GM18505 (cell line): ENCODE data around the gene GPC6.

Experiments
- ATAC-seq: cut with Tn5 transposase; IDR thresholded peaks from one replicate; pipeline ENCODE4 v1.9.1; 2021; ENCODE audit not compliant: unreplicated experiment
- POLR2A ChIP-seq: IDR thresholded peaks from 4 replicates; pipeline ENCODE4 v1.6.1; 2011; ENCODE audit warnings: borderline replicate concordance; ENCODE audit not compliant: insufficient read depth, insufficient read length; ENCODE audit errors: extremely low read depth

GPC6 gene

DNA sequence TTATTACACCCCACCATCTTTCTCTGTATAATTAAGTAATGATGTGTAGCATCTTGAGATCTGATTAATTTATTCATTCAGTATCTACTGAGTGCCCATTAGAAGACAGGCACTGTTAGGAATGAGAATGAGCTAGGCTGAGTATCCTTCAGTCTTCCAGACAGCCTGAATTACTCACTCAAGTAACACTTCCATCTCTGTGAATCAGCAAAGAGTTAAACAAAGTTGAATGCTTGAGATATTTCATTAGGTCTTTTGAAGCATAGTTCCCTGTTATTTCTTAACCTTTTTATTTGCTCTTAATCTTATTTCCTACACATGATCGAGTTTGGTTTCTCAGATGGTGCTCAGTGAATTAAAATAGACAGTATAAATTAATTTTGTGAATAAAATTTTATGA lies 839.1 kb downstream of the GPC6 start:
- no peak for TF ChIP-seq POLR2A

DNA sequence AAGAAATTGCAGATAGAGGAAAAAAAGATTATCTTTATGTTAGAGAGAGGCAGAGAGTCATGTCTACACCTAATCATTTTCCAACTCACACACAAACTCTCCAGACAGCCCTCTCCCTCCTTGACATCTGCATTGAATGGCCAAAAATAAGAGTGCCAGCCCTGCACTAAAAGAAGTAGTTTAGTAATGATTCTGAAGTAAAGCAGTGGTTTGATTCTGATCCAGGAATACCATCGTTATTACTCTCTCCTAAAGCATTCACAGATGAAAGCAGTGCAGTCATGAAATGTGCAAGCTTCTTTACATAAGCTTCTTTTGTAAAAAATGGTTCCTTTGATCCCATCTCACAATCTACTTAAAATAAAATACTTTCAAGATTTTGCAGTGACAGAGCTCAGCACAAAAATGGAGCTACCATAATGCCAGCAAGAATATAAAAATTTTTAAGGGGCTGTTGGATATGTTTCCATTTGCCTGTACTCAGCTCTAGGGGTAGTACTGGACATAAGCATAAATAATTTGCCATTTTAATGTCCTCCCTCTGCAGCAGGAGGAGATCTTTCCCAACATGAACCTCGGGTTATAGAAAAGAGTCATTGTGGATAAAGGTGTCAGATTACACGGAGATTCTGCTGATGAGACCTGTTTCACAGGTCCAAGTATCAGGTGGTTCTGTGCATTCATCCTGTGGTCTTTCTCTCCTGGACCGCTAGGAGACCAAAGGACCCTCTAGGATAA lies 846.6 kb downstream of the GPC6 start:
- no peak for ATAC-seq
- TF ChIP-seq POLR2A, result no peak

More for the DNA sequence above, 839.1 kb downstream of the GPC6 start:
- ATAC-seq, result no peak

DNA sequence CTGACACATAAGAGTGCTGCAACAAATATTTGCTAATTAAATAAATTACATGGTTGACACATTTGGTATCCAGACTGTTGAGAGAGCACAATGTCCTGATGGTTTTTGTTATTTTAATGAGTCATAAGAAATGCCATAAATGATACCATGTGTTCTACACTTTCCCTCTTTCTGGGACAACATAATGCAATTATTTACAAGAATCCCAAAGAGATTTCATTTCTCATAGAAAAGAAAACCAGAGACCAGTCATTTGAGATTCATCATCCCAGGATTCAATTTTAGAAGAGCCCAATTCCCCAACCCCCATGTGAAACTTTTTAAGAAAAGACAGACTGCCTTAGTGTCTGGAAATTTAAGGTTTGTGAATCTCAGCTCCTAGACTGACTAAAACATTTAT lies 853.3 kb downstream of the GPC6 start:
- TF ChIP-seq POLR2A, result no peak
- ATAC-seq, result no peak

DNA sequence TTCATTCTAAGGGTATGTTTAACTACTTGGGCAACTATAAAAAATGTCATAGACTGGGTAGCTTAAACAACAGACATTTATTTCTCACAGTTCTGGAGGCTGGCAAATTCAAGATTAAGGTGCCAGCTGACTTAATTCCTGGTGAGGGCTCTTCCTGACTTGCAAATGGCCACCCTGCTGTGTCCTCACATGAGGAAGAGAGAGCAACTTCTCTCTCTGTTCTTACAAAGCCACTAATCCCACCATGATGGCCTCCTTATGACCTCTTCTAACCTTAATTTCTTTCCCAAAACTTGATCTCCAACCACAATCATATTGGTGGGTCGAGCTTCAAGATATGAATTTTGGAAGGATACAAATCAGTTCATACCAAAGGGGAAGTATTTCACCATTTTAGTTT lies 853.9 kb downstream of the GPC6 start:
- no peak for TF ChIP-seq POLR2A

DNA sequence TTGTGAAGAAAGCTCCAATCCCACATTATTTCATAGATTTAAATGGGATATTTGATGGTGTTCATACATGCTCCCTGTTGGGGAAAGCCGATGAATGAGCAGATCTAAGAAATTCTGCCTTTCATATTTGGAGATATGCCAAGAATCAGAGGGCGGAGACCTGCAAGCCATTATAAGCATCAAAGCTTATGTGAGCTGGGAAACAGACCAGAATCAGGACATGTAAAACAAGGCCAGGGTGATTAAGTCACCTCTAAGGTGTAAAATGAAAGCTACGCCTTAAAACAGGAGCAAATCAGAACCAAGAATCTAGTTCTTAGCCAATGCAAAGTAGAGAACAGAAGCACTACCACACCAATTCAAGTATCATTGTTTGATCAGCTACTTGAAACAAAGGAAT lies 860.5 kb downstream of the GPC6 start:
- ATAC-seq, result no peak
- TF ChIP-seq POLR2A, result no peak

More for the DNA sequence above, 853.9 kb downstream of the GPC6 start:
- no peak for ATAC-seq

DNA sequence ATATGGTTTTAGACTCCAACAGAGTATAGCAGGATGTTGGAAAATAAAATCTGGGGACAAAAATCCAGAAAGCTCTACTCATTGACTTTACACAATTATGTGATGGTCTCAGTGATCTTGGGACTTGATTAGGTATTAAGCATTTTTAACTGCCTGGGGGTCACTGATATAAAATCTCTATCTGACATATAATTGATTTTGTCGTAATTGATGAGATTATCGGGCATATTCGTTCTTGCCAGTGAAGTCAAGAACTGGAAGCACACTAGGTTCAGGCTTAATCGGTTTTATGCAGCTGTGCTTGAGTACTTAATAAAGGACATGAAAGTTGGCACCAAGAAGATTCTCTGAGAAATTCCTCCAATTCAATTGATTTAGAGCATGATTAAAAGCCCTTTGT lies 862.1 kb downstream of the GPC6 start:
- TF ChIP-seq POLR2A, result no peak
- no peak for ATAC-seq

DNA sequence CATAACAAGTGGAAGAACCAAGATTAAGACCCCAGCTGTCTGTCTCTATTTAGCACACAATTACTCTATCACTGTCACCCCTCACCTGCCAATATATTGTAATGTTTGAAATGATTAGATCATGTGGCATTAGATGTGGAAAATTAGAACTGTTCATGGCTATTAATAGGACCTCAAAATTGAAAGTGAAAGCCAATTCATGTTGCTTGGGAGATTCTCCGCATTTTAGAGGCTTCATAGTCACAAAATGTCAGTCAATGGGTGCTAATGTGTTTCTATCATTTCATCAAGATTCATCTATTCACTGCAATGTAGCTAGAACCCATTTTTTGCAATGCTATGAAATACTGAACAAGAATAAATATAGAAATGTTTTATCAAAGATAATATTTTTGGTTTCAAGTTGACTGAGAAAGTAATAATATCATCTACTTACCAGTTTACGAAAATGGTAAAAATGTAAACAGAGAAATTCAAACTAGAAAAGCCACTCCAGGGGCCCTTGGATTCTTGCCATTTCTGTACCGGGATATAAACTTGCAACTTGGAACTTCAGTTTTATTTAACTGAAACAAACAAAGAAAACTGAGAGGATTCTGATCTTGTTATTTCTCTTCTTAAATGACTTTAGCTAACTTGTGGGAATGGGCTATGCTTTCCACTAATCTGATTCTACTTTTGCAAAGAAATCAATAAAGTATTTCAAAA lies 864.3 kb downstream of the GPC6 start:
- no peak for TF ChIP-seq POLR2A
- ATAC-seq, result no peak

DNA sequence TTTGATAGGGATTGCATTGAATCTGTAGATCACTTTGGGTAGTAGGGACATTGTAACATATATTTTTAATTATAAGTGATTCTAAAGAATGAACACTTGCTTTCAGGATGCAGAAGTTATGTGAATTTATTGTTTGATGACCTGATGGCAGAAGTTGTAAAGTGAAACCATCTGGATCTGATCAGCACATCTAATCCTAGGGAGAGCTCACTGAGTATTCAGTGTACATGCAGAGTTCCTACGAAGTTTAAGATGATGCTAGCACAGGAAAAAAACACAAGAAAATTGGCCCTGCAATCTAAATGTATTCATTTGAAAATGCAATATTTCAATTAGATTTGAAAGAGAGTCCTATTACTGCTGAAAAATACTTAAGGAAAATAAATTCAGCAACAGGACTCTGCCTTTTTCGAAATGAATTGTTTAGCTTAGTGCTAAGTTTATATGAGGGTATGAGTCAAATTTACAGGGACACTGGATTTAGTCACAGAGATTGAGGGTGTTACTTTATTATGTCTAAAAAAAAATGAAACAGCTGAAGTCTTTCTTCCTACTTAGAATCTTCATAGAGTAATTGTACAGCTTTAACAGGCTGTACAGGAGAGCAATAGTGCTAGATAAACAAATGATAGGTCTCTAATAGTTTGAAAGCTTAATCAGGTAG lies 867.2 kb downstream of the GPC6 start:
- no peak for ATAC-seq
- TF ChIP-seq POLR2A, result no peak

DNA sequence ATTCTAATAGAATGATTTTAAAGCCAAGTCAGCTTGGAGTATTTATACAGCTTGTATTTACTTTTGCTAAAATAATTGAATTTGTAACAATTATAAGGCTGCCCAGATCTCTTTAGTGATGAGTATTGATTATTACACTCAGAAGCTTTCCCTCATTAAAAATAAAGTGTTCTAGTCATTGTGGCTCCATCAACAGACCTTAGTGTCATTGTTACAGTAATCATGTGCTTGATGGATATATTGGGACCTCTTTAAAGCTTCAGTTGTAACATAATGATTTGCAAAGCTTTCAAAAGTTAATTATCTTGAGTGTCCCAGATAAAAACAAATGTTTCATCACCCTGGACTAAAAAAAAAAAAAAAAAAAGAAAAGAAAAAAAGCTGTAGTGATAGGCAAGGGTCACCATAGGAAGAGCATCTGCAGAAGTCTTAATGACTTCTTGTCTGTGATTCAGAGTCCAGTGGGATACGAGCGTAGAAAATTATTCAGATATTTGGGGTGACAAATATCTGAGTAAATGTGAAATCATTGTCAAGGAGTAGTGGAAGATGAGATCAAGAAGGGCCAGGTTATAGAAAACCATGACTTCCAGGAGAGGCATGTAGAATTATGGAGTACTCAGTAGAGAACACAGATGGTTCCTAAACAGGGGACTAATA lies 883.2 kb downstream of the GPC6 start:
- no peak for ATAC-seq
- no peak for TF ChIP-seq POLR2A

DNA sequence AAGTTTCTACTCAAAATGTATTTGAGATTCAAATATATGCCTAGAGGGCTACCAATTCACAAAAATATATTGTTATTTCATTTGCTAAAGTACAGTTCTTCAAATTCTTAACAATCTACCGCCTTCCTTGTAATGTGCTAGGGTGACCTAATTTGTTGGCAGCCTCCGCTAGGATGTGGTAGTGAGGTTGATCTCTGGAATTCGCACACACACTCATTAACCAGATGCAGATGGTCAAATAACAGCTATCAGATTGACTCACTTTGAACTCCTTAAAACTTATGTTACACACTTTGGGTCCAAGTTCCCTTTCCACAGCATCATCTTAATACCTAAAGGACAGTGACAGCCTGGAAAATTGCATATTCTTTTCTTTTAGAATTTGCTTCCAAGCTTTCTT lies 885.6 kb downstream of the GPC6 start:
- TF ChIP-seq POLR2A, result no peak
- ATAC-seq, result no peak

DNA sequence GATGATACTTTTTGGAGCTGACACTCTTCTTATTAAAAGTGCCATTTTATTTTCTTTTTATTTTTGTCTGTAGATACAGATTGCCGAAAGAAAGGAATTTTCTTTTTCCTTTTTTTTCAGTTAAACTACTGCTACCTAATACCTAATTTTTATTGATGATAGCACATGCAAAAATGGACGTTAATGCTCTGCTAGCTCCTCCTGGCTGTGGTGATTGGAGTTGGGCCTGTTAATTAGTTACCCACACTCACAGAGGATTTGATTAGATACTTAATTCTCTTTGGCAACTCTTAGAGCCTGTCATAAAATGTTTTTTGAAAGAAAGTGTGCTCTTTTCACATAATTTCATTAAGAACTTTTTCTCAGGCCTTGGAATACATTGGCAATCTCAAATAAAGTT lies 886.1 kb downstream of the GPC6 start:
- ATAC-seq, result no peak
- no peak for TF ChIP-seq POLR2A

DNA sequence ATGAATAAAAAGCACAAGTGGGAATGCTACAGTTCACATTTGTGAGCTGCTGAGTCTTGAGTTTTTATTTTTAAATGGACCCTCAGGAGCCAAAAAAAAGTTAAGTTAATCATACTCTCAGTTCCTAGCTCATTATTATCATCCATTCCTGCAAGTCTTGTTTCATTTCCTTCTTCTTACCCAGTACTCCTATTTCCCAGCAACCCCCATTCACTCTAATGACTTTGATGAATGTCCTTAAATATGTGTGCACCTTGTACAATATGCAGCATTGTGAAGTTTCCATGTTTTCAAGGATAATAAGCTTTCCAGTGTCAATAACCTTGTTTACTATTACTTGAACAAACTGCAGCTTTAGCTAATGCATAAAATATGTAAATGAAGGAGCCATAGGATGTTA lies 886.6 kb downstream of the GPC6 start:
- ATAC-seq, result no peak
- no peak for TF ChIP-seq POLR2A

DNA sequence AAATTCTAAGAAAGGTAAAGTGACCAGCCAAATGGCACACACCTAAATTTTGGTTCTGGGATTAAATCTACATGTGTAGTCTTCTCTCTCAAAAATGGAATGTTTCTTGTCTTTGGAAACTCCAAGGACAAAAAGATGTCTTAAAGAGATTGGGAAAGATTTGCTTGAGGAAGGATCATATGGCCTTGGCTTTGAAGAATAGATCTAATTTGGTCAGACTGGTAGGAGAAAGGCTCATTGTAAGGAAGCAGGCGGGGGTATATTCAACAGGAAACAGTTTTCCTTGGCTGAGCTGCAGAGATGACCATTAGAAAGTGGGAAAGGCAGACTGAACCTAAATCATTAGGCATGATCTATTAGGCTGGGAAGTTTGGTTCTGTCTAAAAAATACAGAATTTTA lies 887.6 kb downstream of the GPC6 start:
- TF ChIP-seq POLR2A, result no peak
- no peak for ATAC-seq
